ENCODE data around the gene SYNJ2. TPM values are rescaled to one million over a fixed set of nuclear protein-coding genes. Genes with fewer than 3 reads are reported as not detected.
A peak's percentile ranks its signal among the peaks of the same experiment; 100 is the strongest.

The SYNJ2 gene
- total RNA-seq, 2 donors from 2014 or later = 19.6 to 30.4 TPM

DNA sequence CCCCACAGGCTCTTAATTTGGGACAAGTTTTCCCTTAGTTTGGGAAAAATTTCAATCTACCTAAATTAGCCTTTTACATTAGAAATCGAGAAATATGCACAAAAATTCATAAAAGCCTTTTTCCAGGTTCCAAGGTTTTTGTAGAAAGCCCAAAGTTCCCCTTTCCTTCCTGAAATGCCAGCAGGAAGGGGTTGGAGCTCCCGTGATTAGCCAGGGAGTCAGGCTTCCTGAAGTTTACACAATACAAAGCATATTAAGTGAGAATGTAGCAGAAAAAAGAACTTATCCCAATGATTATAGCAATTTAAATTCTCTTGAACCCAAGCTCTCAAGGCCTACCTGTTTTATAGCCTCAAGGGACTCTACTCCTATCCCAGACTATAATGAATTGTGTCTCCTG is 39.1 kb downstream of the SYNJ2 start:
- no peak for DNase-seq (ENCODE audit: low spot score)
- intact Hi-C loops (cut with DNase I) = no loop called here

DNA sequence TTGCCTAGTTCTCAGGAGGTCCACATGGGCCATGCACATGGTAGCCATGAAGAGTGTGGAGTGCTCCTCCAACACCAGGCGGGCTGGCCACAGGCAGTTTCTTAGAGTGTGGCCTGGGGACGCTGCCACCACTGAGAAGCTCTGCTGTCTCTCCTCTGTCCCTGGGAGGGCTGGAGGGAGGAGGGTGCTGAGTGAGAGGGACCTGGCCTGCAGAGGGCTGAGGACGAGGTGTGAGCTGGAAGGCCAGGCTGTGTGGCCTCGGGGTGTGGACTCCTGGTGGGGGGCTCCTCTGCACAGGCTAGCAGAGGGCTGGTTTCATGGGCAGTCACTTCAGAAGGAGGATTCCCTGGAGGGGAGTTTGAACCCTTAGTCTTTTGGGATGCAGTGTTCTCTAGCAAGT is 39.7 kb downstream of the SYNJ2 start:
- DNase-seq (ENCODE audit: low spot score) = peak; percentile 58
- intact Hi-C loops (cut with DNase I) = no loop called here

DNA sequence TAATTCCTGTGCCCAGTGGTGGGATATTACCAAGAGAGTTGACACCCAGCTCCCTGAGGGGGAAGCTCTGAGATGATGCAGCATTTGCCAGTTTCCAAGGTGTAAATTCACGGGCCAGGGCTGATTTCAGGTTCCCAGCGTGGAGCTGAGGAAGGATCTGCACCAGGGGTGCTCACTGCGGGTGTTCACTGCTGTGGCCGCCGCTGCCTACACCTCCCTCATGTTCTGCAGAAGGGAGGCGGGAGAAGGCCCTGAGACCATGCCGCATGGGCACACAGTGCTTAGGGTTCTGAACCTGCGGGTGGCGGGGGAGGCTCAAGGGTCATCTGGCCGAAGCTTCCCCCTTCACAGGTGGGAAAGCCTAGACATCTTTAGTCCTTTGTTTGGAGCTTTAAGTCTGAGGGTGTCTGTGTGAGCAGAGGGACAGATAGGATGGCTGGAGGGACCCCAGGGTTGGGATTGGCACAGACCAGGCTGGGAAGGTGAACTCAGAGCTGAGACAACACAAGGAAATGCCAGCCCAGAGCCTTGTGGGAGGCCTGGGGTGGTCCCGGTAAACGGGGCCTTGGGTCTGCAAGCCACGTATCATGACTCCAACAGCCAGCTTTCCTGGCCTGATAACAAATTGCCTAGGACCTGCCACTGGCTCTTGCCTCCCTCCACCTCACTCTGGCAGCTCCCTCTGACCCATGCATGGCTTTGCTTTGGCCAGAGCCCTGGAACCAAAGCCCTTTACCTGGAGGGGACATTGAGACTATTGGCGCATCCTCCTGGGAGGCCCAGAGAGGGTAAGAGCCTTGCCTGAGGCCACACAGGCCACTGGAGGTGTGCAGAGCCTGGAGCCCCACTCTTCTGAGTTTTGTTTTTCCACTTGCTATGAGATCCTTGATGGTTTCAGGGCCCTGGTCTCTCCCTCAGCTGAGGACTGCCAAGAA is 40.4 kb downstream of the SYNJ2 start:
- DNase-seq (ENCODE audit: low spot score) = peak; percentile 69
- intact Hi-C loops (cut with DNase I) = no loop called here

DNA sequence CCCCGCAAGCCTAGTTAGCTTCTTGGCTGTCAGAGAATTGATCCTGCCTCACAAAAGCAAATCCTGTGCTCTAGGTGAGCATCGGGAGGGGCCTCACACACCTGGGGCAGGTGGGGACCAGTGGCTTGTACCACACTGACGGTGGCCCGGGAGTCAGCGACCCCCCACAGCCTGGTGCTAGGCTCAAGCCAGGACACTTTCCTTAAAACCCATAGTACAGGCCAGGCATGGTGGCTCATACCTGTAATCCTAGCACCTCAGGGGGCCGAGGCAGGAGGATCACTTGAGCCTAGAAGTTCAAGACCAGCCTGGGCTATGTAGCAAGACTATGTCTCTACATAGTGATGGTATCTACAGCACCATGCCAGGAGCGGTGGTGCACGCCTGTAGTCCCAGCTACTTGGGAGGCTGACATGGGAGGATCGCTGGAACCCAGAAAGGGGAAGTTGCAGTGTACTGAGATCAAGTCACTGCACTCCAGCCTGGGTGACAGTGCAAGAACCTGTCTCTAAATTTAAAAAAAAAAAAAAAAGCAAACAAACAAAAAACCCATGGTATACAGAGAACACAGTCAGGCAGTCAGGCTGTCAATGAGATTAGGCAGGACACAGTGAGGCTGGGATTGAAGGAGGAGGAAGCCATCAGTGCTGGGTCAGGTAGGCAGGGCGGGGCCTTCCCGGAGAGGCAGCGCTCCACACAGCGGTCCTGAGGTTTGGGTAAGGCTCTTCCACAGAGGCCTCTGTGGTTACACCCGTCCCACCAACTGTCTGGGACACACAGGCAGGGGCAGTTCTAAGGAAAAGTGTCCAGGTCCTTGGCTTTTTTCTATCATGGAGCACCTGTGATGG is 41.3 kb downstream of the SYNJ2 start:
- intact Hi-C loops (cut with DNase I) = no loop called here
- DNase-seq (ENCODE audit: low spot score) = peak; percentile 63

DNA sequence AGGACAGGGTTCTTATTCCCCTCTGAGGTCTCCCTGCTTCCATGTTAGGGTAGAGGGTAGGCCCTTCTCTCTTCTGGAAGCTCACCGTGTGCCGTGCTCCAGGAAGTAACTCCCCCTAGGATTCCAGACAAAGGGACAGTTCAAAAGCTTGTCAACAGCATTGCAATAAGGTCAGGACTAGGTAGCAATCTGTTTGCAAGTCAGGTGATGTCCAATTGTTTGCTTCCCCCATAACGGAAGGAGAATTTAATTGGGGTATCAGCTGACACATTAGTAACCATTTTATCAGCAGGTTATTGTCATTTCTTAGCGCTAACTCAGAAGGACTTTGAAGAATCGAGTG is 41.9 kb downstream of the SYNJ2 start:
- intact Hi-C loops (cut with DNase I) = no loop called here
- DNase-seq (ENCODE audit: low spot score) = no peak

DNA sequence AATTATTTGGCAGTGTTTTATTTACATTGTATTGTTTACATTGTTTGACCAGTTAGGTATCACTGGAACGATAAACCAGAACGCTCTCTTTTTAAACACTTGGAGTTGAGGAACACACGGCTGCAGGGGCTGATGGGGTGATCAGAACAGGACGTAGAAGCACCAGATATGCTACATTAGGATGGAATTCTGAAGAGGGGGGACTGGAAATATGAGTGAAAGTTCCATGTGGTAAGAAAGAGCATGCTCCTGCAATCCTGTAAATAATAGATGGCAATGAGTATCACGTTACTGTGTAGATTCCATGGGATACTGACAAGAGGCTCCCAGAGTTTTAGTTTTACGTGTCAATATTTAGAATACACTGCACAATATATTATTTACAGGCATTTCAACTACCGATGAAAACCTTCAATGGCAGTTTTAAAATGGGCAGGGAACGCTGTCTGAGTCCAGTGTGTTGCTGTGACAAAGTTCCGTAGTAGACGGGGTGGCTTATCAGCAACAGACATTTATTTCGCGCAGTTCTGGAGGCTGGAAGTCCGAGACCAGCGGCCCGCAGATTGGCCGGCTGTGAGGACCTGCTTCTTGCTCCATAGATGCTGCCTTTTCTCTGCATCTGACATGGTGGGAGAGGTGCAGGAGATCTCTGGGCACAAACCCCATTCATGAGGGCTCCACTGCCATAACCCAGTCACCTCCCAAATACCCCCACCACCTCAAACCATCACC is 43.1 kb downstream of the SYNJ2 start:
- peak; percentile 34 for DNase-seq (ENCODE audit: low spot score)
- intact Hi-C loops (cut with DNase I) = no loop called here

DNA sequence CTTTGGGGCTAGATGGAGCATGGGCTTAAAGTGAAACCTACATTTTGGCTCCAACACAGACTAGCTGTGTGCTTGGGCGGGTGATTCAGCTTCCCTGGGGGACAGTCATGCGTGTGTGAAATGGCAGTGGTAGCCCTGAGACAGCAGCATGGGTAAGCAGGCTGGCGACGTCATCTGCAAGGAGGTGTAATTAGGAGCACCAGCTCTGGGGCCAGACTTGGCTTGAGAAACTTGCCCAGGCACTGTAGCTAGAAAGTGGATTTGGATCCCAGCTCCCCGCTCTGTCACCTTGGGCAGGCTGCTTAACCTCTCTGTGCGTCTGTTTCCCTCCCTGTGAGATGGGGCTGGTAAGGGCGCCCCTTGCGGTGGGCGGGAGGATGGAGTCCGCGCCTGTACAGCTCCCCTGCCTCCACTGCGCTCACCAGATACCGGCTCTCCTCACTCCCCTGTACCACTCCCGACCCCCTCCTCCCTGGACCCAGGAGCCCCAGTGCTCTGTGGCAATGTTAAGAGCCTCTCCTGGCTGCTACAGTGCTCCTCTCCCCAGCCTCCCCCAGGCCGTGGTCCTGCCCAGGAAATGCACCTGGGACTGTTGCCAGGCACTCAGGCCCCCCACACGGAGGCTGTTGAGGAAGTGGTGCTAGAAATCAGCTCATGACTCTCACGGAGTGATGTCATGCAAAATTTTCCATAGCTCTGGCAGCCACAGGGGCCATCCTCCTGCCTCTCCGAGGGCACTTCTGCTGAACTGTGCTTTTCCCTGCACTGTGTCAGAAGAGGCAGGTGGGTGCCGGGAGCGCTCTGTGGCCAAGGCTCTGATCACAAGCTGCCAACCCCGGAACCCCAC is 44.6 kb downstream of the SYNJ2 start:
- DNase-seq (ENCODE audit: low spot score) = peak; percentile 95
- intact Hi-C loops (cut with DNase I) = no loop called here

DNA sequence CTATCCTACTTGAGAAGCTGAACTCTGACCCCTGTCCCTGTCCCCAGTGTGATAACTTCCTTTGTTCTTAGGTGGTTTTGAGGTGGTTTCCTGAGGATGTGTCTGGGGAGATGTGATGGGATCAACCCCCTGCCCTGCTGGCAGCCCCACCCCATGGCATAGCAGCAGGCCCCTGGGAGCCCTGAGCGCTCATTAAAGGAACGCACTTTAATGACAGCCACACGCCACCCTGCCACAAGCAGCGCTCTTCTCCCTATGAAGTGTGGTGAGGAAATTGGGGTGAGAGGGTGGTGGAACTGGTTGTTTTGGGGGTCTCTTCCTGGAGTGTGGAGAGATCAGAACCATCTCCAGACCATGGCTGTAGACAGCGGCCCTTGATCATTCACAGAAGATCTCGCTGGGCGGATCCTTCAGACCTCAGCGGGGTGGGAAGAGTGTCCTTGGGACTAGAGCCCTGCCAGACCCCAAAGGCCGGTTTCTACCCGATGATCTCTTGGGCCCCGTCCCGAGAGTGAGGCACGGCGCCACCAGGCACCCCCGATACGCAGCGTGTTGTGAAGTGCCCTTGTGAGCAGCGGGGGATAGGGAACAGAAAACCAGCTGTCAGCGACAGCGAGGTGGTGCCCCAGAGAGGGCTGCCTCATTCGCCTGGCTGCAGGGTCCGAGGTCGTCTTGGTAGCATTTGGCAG is 45.4 kb downstream of the SYNJ2 start:
- DNase-seq (ENCODE audit: low spot score) = no peak

DNA sequence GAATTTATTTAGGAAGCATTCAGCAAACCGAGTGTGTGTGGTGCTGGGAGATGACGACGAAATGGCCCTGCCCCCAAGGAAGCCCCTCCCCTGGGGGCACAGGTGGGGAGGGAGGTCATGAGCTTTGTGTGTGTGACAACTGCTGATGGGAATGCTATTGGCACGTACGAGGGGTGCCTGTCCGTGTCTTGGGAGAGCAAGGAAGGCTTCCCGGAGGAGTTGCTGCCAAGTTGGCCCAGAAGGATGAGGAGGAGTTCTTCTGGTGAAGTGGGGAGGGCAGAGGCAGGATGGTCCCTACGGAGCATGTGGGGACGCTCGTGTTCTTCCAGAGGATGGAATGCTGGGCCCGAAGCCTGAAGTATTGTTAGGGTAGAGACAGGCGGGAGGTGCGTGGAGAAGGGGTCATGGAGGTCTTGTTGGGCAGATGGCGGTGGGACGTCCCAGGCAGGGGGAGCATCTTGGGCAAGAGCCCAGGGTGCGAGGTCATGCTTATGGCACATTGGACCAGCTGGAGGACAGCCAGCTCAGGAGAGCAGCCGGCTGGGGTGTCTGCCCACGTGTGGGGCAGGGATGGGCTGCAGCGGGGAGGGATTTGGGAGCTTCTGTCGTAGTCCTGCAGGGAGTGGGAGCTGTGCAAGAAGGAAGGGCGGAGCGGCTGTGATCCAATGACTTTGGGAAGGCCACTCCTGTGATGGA is 46.1 kb downstream of the SYNJ2 start:
- DNase-seq (ENCODE audit: low spot score) = peak; percentile 75
- intact Hi-C loops (cut with DNase I) = no loop called here

More for the DNA sequence above, 45.4 kb downstream of the SYNJ2 start:
- intact Hi-C loops (cut with DNase I) = no loop called here

DNA sequence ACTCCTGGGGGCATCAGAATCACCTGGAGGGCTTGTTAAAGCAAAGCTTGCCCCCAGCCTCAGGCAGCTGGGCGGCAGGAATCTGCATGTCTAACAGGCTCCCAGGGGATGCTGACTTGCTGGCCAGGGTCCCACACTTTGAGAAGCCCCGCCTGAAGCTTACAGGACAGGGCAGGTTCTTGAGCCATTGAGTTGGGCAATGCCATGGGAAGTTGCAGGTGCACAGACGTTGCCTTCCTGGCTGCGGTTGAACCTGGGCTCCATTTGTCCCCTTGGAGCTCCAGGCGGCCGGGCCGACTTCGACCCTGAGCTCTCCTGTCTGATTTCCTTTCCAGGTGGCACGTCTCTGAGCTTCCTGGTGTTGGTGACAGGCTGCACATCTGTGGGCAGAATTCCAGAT is 46.8 kb downstream of the SYNJ2 start:
- intact Hi-C loops (cut with DNase I) = no loop called here
- peak; percentile 75 for DNase-seq (ENCODE audit: low spot score)

DNA sequence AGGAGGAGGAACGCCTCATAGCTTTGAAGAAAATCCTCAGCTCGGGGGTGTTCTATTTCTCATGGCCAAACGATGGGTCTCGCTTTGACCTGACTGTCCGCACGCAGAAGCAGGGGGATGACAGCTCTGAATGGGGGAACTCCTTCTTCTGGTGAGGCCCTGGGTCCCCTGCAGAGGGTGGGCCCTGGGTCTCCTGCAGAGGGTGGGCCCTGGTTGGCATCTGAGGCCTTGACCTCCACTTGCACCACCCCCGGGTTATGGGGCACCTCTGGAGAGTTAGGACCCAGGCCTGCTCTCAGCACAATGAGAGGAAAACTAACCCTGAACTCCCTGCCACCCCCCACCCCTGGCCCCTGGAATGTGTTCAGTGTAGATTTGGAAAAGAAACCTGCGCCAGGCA is 47.2 kb downstream of the SYNJ2 start:
- DNase-seq (ENCODE audit: low spot score) = peak; percentile 55
- intact Hi-C loops (cut with DNase I) = no loop called here

DNA sequence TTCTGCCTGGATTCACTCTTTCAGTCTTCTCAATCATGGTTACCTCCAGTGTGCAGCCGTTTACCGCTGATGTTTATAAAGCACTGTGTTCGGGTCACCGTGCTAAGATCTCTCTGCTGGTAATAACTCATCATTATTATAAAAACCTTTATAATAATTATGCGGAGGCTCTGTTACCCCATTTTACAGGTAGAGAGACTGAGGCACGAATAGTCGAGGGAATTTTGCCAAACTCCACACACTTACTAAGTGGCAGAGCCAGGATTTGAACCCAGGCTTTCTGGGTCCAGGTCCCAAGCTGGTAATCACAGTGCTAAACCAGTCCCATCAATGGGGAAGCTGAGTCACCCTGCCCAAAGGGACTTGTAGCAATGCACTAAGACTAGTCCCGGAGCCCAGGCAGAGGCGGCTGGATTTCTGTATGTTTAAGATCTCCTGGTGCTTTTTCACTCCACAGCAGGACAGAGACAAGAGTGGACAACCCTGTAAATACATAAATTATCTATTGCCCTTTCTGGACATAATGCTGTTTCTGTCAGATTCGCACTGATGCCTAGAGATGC is 48.1 kb downstream of the SYNJ2 start:
- DNase-seq (ENCODE audit: low spot score) = peak; percentile 47
- intact Hi-C loops (cut with DNase I) = no loop called here

DNA sequence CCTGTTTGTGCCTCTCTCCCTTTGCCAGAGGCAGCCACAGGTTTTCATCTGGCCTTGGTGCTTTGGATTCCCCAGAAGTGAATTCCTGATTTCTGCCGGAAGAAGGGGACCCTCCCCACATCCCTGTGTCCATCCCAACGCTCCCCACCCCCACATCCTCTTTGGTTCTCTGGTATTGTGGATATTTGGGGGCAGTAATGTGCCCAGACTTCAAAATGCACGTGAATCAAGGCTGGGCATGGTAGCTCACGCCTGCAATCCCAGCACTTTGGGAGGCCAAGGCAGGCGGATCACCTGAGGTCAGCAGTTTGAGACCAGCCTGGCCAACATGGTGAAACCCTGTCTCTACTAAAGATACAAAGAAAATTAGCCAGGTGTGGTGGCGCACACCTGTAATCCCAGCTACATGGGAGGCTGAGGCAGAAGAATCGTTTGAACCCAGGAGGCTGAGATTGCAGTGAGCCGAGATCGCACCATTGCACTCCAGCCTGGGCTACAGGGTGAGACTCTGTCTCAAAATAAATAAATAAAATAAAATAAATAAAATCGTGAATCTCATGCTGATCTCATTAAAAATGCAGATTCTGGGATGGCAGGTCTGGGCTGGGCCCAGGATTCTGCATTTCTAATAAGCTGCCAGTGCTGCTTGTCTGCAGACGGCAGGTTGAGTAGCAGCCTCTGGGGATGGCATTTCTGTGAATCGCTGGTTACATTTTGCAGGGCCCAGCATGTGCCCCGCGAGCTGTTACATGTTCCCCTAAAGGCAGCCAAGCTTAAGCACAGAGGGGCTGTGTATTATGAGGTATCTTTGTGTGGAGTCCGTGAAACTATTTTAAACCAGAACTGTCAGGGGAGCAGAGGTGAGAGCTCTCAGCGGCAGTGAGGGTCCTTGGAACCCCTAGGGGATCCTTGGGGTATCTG is 49.0 kb downstream of the SYNJ2 start:
- peak; percentile 38 for DNase-seq (ENCODE audit: low spot score)
- intact Hi-C loops (cut with DNase I) = no loop called here

DNA sequence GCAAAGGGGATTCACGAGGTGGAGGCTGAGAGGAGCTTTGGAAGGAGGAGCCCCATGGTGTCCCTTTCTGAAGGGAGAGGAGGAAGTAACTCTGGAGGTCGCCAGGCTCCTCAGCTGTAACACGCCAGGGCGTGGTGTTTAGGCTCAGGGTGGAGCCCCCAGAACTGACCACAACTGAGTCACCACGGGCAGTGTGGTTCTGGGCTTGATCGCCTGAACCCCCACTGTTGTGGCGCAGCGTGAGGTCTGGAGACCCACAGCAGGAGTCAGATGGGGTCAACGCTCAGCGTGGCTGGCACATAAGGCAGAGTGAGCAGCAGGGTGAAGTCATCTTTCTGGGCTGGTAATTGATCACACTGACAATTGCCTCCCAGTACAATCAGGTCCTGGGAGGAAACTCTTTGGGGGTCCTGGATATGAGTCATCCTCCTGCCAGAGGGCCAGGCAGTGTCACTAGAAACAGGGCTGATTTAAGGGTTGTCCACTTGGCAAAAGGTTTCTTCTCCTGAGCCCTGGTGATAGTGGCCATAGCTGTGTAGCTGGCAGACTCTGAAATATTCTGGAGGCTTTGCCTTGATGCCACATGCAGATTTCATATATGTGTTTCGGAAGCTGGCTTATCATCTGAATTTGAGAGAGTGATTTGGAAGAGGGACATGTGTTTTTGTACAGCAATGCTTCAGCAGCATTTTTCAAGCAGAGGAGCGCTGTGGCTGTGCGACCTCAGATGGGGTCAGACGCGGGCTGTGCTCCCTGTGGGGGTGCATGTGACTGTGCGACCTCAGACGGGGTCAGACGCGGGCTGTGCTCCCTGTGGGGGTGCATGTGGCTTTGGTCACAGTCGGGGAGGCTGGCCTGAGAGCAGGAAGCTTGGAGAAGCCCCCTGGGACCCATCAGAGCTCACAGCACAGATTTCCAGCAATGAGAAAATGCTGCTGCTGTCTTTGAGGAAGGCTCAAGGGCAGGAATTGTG is 50.0 kb downstream of the SYNJ2 start:
- intact Hi-C loops (cut with DNase I) = no loop called here
- peak; percentile 91 for DNase-seq (ENCODE audit: low spot score)

DNA sequence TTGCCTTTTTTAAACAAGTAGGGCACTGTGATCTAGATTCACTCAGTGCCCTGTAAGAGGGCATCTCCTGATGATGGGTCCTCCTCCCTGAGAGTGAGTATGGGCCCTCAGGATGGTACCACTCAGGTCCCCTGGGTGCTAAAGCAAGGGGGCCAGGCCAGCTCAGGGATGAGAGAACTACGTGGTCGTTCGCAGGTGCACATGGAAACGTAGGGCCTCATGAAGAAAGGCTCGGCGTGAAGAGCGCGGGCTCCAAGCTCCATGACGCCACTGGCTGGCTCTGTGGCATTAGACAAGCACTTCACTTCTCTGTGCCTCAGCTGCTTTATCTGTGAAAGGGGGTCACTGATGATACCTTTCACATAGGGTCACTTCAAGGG is 50.7 kb downstream of the SYNJ2 start:
- DNase-seq (ENCODE audit: low spot score) = no peak

More for the DNA sequence above, 50.7 kb downstream of the SYNJ2 start:
- intact Hi-C loops (cut with DNase I) = no loop called here

Measured in posterior vena cava (tissue), 2 donors.